HepG2 (cell line): ENCODE data around the gene AGBL3. TPM values are rescaled to one million over a fixed set of nuclear protein-coding genes. Genes with fewer than 3 reads are reported as not detected.

Source experiments
- ATAC-seq: fragments of 200-7000 bp; cut with Tn5 transposase; 3 replicates; pipeline ENCODE4 v1.9.1; 2020; ENCODE audit warnings: mild to moderate bottlenecking, moderate library complexity
- BruUV-seq: library from RNA; stranded (reverse); fragments of 400-500 nt; replicated peaks from 2 replicates; lab custom pipeline; 2021; lab: Mats Ljungman, UMichigan
- CTCF ChIA-PET: fragments of 300-600 bp; formaldehyde crosslinking; extraction: SDS; loops from one replicate; lab custom pipeline; 2021; ENCODE audit warnings: low total read pairs, inconsistent platforms, low intra/inter-chr PET ratio; lab: Yijun Ruan, JAX
- POLR2A ChIA-PET: fragments of 350-600 bp; sonication (Branson Sonifier 250); formaldehyde crosslinking; loops from one replicate; lab custom pipeline; 2020; ENCODE audit warnings: antibody characterized with exemption, inconsistent platforms; lab: Yijun Ruan, JAX
- DNase-seq: peaks from one replicate; pipeline ENCODE4 v3.0.0-alpha.2; 2015; ENCODE audit warnings: low spot score
- FAIRE-seq: peaks from 3 replicates; lab custom pipeline; 2011; peaks lifted over from hg19 to GRCh38; lab: Jason Lieb, UNC
- H2AFZ ChIP-seq: one replicate; pipeline ENCODE4 v1.6.1; 2011; ENCODE audit warnings: low read length, inconsistent platforms
- H3K27ac ChIP-seq: fragments of 300-600 bp; 3 replicates; pipeline ENCODE4 v1.8.0; 2011; ENCODE audit warnings: mixed run types, mild to moderate bottlenecking, mixed read lengths, low read length, inconsistent platforms; ENCODE audit not compliant: insufficient read depth; ENCODE audit errors: extremely low read length
- H3K27me3 ChIP-seq, 2 experiments: fragments of 200-600 bp in 1 of 2; 2 replicates in 1 of 2; 3 replicates in 1 of 2; pipeline versions ENCODE4 v1.6.0 to v1.8.0; 2011; ENCODE audit warnings: low read length in 2 of 2, mild to moderate bottlenecking in 2 of 2, moderate library complexity in 2 of 2, inconsistent platforms in 1 of 2; ENCODE audit not compliant: insufficient read depth in 2 of 2, control insufficient read depth in 1 of 2
- H3K36me3 ChIP-seq, 2 experiments: fragments of 200-600 bp in 1 of 2; replicated peaks in 1 of 2; 2 replicates in 1 of 2; 3 replicates in 1 of 2; pipeline versions ENCODE4 v1.5.1 to v1.8.0; 2011; ENCODE audit warnings: low read length in 2 of 2, inconsistent platforms in 1 of 2; ENCODE audit not compliant: insufficient read depth in 2 of 2, control insufficient read depth in 1 of 2
- H3K4me1 ChIP-seq: 2 replicates; pipeline ENCODE4 v1.5.1; 2012; ENCODE audit warnings: low read length, inconsistent platforms; ENCODE audit not compliant: insufficient read depth
- H3K4me2 ChIP-seq: 2 replicates; pipeline ENCODE4 v1.6.0; 2011; ENCODE audit warnings: low read depth, low read length, inconsistent platforms
- H3K4me3 ChIP-seq, 3 experiments: fragments of 200-600 bp in 1 of 3; sonication (generic), shearing (Covaris generic) in 1 of 3; replicated peaks in 1 of 3; 2 replicates each; pipeline ENCODE4 v1.5.1; 2011 to 2016; ENCODE audit warnings: low read length in 3 of 3, inconsistent platforms in 2 of 3, low read depth in 2 of 3, mild to moderate bottlenecking in 2 of 3, control low read depth in 1 of 3, mixed read lengths in 1 of 3; ENCODE audit not compliant: insufficient read depth in 1 of 3
- H3K79me2 ChIP-seq: one replicate; pipeline ENCODE4 v1.6.1; 2011; ENCODE audit warnings: low read length, inconsistent platforms; ENCODE audit not compliant: insufficient read depth
- H3K9ac ChIP-seq: 2 replicates; pipeline ENCODE4 v1.6.0; 2011; ENCODE audit warnings: mild to moderate bottlenecking, low read depth, low read length, inconsistent platforms; ENCODE audit not compliant: insufficient read depth
- H3K9me3 ChIP-seq: 2 replicates; pipeline ENCODE4 v1.5.1; 2012; ENCODE audit warnings: mild to moderate bottlenecking, low read length
- H4K20me1 ChIP-seq: 2 replicates; pipeline ENCODE4 v1.6.0; 2011; ENCODE audit warnings: inconsistent platforms, mild to moderate bottlenecking, low read length, moderate library complexity; ENCODE audit not compliant: insufficient read depth
- ATM ChIP-seq: fragments of 450-650 bp; IDR thresholded peaks from 2 replicates; pipeline ENCODE4 v1.7.1; 2017; ENCODE audit warnings: mild to moderate bottlenecking, borderline replicate concordance
- CEBPZ ChIP-seq: IDR thresholded peaks from 2 replicates; pipeline ENCODE4 v1.6.1; 2012; ENCODE audit warnings: low read length, improper control_type of control experiment
- CREB3 ChIP-seq: sonication (generic); formaldehyde crosslinking; IDR thresholded peaks from 2 replicates; pipeline ENCODE4 v1.5.0; 2020; ENCODE audit warnings: missing genetic modification reagents
- FOXA3 ChIP-seq: IDR thresholded peaks from 2 replicates; pipeline ENCODE4 v1.6.1; 2016; ENCODE audit warnings: missing genetic modification reagents, missing compliant biosample characterization
- RXRA ChIP-seq: sonication (generic); formaldehyde crosslinking; IDR thresholded peaks from 2 replicates; pipeline ENCODE4 v1.5.1; 2020; ENCODE audit warnings: missing genetic modification reagents
- SNRNP70 ChIP-seq: fragments of 200-400 bp; formaldehyde crosslinking; IDR thresholded peaks from 2 replicates; pipeline ENCODE4 v1.6.1; 2017; ENCODE audit warnings: mild to moderate bottlenecking, low read depth, low read length, moderate library complexity
- YEATS2 ChIP-seq: sonication (generic); formaldehyde crosslinking; IDR thresholded peaks from 2 replicates; pipeline ENCODE4 v1.4.0; 2020; ENCODE audit warnings: missing genetic modification reagents, borderline replicate concordance
- ZFP82 ChIP-seq: sonication (generic); formaldehyde crosslinking; IDR thresholded peaks from 2 replicates; pipeline ENCODE4 v1.5.1; 2020; ENCODE audit warnings: mild to moderate bottlenecking, missing genetic modification reagents, borderline replicate concordance
- ZNF224 ChIP-seq: sonication (generic); formaldehyde crosslinking; IDR thresholded peaks from 2 replicates; pipeline ENCODE4 v1.5.0; 2020; ENCODE audit warnings: mild to moderate bottlenecking, missing genetic modification reagents
- ZNF253 ChIP-seq: sonication (generic); formaldehyde crosslinking; IDR thresholded peaks from 2 replicates; pipeline ENCODE4 v1.8.0; 2022; ENCODE audit warnings: mild to moderate bottlenecking, missing genetic modification reagents, borderline replicate concordance
- ZNF350 ChIP-seq: sonication (generic); formaldehyde crosslinking; IDR thresholded peaks from 2 replicates; pipeline ENCODE4 v1.4.0; 2020; ENCODE audit warnings: mild to moderate bottlenecking, low read depth, missing genetic modification reagents, borderline replicate concordance
- ZNF552 ChIP-seq: sonication (generic); formaldehyde crosslinking; IDR thresholded peaks from 2 replicates; pipeline ENCODE4 v1.9.0; 2022; ENCODE audit warnings: missing genetic modification reagents, mild to moderate bottlenecking, borderline replicate concordance
- WGBS: methylation state at CpG from one replicate; pipeline ENCODE4 v1.1.6; 2017; ENCODE audit warnings: low lambda C conversion rate; 5-methylcytosine and 5-hydroxymethylcytosine counted together
- in situ Hi-C: cut with HindIII; loops from 2 replicates; pipeline ENCODE4 v1.10.0; 2017; ENCODE audit warnings: low pct_unique_long_range_greater_than_20kb; ENCODE audit not compliant: extremely low pct_ligation_motif_present
- intact Hi-C: fragments of 100-400 bp; cut with micrococcal nuclease; formaldehyde crosslinking; loops from one replicate; pipeline ENCODE4 v1.10.0; 2022; ENCODE audit not compliant: unreplicated experiment
- polyA plus RNA-seq, 8 experiments: library from polyadenylated mRNA; depleted of rRNA in 3 of 8; stranded (reverse) in 7 of 8; unstranded in 1 of 8; fragments of >200 nt; fragmentation: Illumina TruSeq in 4 of 8; extraction: Trizol in 4 of 8; gene quantifications; 2 replicates each; pipeline versions ENCODE4 v1.2.1 to v1.2.3, GENCODE V29; 2011 to 2016; ENCODE audit warnings: low read depth in 4 of 8, missing spikeins in 1 of 8, mixed read lengths in 1 of 8; ENCODE audit not compliant: insufficient read depth in 1 of 8
- total RNA-seq, 5 experiments: library from RNA; depleted of rRNA; stranded (reverse); fragments of >200 nt; fragmentation: Illumina TruSeq; extraction: Trizol; gene quantifications; 2 replicates each; pipeline ENCODE4 v1.2.3, GENCODE V29; 2016; ENCODE audit warnings: low read depth in 1 of 5
- TF ChIP-seq, protein P1 (sequence below): IDR thresholded peaks from 2 replicates; pipeline ENCODE4 v1.6.1; 2018; ENCODE audit warnings: missing genetic modification reagents
- TF ChIP-seq, protein P2 (sequence below): sonication (generic); formaldehyde crosslinking; IDR thresholded peaks from 2 replicates; pipeline ENCODE4 v1.8.0; 2022; ENCODE audit warnings: mild to moderate bottlenecking, missing genetic modification reagents, borderline replicate concordance

AGBL3 gene
- total and polyA plus RNA-seq, 2 of the 13 experiments (the other 11 are each of a cell fraction or from before 2014, with no cell fraction given) = 2.2 to 7.2 TPM

DNA sequence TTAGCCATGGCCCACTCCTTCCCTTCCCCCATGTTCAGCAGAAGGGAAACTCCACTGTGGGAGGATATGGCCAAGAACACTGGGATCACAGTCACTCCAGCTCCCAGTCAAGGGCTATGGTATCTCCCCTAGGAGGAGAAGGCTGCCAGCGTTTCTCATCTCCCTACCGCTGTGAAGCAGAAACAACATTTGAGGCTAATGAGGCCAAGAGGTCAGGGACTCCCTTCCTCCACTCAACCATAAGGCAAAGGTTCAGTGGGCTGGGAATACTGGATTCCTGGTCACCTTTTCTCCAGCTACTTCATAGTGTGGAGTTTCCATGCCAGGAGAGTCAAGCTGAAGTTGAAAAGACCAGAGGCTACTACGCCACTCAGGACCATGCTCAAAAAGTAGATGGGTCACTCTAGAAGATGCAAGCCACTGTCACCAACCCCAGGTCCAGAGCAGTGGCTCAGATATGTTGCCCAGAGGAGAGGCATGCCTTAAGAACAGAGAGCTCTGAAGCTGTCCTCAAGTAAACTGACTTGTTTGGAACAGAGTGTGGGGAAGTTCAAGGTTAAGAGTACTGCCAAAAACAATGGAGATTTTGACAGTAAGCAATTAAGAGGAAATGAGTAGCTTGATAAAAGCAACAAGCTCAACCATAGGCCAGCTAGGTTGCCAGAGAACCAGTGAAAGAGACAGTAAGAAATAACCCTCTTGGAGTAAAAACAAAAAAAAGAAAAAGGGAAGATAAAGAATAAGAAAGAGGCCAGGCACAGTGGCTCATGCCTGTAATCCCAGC is 157.8 kb downstream of the AGBL3 start (continued):
- TF ChIP-seq CEBPZ = no peak
- TF ChIP-seq, protein P1, sequence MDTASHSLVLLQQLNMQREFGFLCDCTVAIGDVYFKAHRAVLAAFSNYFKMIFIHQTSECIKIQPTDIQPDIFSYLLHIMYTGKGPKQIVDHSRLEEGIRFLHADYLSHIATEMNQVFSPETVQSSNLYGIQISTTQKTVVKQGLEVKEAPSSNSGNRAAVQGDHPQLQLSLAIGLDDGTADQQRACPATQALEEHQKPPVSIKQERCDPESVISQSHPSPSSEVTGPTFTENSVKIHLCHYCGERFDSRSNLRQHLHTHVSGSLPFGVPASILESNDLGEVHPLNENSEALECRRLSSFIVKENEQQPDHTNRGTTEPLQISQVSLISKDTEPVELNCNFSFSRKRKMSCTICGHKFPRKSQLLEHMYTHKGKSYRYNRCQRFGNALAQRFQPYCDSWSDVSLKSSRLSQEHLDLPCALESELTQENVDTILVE (CRISPR knock-in tag) = no peak

- FAIRE-seq (no peak), DNase-seq (no peak), ATAC-seq (peak; percentile 42)
- peaks cover 72% of the 10 kb centered on the region for H3K4me1 ChIP-seq
- BruUV-seq = TSS peak; percentile 86
- CTCF ChIA-PET = no interaction called here
- peak overlapping the region; percentile 74 for H3K9ac ChIP-seq
- H3K79me2 ChIP-seq = peaks cover 39% of the 10 kb centered on the region
- no peaks in the 10 kb centered on the region for H3K9me3 ChIP-seq
- H3K27ac ChIP-seq = peak overlapping the region; percentile 84
- 4% methylated on average over 6 of the region's 6 CpGs for WGBS
- H3K4me3 ChIP-seq = peak overlapping the region; percentile 58 to 71 (median 67)
- intact Hi-C loops = loop anchor here (5.0 kb wide), 2 partner anchors 55 to 245 kb away; no protein-coding TSS in a partner anchor
- H3K36me3 ChIP-seq = peaks cover 2 to 8% of the 10 kb centered on the region in 2 experiments; a peak in 1 of 5 replicates
- no peak overlapping the region for H2AFZ ChIP-seq
- in situ Hi-C loops = no loop called here
- H3K27me3 ChIP-seq = no peaks in the 10 kb centered on the region; a peak in 1 of 5 replicates
- peak overlapping the region; percentile 88 for H3K4me2 ChIP-seq
- POLR2A ChIA-PET = interaction anchor here (1.0 to 2.9 kb wide), 18 partner anchors 10 to 247 kb away, joined by 3 to 23 read pairs (median 6); partner anchors contain the start of genes AGBL3 and CYREN
- H4K20me1 ChIP-seq = no peaks in the 10 kb centered on the region; the same call in 1 of the 2 replicates
- no peak for TF ChIP-seq SNRNP70
- 0 out of 2 replicates have a peak, but pooled peaks have one; percentile 60 for TF ChIP-seq ZNF224
- no peak for TF ChIP-seq ZNF253 (CRISPR knock-in tag)
- TF ChIP-seq FOXA3 (CRISPR knock-in tag) = no peak
- no peak for TF ChIP-seq ZNF350 (CRISPR knock-in tag)
- TF ChIP-seq ATM = no peak
- no peak for TF ChIP-seq CREB3 (CRISPR knock-in tag)
- TF ChIP-seq, protein P2, sequence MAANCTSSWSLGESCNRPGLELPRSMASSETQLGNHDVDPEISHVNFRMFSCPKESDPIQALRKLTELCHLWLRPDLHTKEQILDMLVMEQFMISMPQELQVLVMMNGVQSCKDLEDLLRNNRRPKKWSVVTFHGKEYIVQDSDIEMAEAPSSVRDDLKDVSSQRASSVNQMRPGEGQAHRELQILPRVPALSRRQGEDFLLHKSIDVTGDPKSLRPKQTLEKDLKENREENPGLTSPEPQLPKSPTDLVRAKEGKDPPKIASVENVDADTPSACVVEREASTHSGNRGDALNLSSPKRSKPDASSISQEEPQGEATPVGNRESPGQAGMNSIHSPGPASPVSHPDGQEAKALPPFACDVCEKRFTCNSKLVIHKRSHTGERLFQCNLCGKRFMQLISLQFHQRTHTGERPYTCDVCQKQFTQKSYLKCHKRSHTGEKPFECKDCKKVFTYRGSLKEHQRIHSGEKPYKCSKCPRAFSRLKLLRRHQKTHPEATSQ = 0 out of 2 replicates have a peak, but pooled peaks have one; percentile 10
- 0 out of 2 replicates have a peak, but pooled peaks have one; percentile 5 for TF ChIP-seq ZFP82 (CRISPR knock-in tag)
- TF ChIP-seq YEATS2 = no peak
- no peak for TF ChIP-seq ZNF552
- no peak for TF ChIP-seq RXRA
Observed at GRCh38 chr7:135147341-135147898, 161.1 kb downstream of the AGBL3 start.
